HG03060 (cell line): Measurements from ENCODE around the gene NOTCH3.

Experiments used
- ATAC-seq: cut with Tn5 transposase; IDR thresholded peaks from one replicate; pipeline ENCODE4 v1.9.1; 2021; ENCODE audit warnings: low read depth, moderate number of reproducible peaks; ENCODE audit not compliant: unreplicated experiment

Gene NOTCH3

DNA sequence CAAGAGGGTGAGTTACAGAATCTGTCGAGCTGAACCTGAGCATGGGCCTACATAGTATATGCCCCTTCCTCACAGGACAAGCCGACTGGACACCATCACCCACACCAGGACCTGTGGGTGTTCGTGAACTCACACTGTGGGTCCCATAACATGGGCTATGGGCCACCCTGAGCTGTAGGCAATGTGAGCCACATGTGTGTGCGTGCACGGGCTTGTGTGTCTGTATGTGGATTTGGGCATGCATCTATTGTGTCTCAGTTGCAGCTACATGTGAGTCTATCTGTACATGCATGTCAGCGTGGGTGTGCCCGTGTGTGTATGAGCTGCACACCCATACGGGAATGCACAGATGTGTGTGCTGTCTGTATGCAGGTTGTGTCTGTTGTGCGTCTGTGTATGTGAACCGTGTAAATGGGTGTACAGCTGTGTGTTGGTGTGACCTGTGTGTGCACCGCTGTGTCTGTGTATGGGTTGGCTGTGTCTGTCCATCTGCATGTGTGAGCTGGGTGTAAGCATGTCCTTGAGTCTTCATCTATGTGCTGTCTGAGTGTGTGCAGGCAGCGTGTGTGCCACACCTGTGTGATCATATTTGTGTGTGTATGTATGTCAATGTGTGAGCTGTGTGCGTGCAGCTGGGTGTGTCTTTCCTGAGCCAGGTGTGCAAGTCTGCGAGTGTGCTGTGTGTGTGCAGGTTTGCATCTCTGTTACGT, 1.7 kb downstream of the NOTCH3 start:
- ATAC-seq, result no peak

DNA sequence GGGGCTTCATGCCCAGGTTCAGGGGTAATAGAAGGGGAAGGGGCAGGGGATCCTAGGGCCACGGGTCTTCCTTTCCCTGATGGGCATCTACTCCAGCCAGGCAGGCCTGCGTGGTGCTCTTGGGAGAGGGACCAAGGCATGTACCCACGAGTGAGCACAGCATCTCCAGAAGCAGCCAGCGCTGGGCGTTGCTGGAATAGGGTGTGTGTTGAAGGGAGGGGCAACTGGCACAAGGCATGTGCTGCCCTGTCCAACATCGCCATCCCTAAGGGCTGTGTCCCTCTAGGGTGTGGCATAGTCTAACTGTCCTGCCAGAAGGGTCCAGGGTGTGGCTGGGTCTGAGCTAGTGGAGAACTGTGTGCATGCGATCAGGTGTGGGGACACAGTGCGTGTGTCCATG, 2.9 kb downstream of the NOTCH3 start:
- ATAC-seq, result no peak

DNA sequence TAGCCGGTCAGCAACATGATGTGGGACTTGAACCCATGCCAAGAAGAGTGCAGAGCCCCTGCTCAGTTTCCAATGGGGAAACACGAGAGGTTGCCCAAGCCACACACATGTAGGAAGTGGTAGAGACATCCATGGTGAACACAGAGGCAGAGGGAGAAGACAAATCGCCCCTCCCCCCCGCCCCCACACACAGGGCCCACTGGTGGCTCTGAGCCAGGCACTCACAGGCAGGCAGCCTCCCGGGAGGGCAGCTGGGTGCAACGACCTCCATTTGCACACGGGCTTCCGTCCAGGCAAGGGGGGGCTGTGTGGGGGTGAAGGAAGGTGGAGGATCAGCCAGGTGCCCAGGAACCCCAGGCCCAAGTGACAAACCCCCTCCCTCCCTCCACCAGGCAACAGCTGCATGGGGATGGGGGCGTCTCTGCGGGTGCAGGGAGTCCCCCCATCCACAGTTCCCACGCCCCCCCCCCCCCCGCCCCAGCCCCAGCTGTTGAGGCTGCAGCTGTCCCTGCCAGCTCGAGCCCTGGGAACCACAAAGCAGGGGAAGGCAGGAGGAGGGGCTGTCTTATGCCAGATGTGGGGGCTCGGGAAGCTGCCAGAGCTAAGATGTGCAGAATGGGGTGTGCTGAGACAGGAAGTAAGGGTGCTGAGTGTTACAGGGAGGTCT, 3.4 kb downstream of the NOTCH3 start:
- no peak for ATAC-seq

DNA sequence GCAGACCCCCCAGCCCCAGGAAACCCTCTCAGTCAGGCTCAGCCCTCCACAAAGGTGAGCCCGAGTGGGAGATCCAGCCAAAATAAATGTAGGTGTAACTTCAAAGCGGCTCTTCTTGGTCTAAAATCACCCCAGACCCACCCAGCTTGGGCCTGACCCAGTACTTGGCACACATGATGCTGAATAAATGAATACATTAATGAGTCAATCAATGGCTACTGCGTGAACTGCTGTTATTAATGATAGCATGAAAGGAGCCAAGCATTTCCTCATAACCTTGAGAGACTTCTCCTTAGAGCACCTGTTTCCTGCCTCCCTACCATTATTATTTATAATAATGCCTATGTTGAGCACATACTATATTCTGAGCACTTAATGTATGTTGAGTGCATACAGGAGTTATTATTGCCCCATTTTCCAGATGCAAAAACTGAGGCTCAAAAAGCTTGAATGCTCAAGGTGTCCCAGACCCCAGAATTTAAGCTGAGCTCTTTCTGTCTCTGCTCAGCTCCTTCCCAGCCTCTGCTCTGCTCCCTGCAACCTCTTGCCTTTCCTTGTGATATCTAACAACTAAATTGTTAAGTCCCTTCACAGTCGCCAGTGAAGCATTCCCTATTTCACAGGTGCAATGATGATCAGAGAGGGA, 4.3 kb downstream of the NOTCH3 start:
- ATAC-seq, result no peak

DNA sequence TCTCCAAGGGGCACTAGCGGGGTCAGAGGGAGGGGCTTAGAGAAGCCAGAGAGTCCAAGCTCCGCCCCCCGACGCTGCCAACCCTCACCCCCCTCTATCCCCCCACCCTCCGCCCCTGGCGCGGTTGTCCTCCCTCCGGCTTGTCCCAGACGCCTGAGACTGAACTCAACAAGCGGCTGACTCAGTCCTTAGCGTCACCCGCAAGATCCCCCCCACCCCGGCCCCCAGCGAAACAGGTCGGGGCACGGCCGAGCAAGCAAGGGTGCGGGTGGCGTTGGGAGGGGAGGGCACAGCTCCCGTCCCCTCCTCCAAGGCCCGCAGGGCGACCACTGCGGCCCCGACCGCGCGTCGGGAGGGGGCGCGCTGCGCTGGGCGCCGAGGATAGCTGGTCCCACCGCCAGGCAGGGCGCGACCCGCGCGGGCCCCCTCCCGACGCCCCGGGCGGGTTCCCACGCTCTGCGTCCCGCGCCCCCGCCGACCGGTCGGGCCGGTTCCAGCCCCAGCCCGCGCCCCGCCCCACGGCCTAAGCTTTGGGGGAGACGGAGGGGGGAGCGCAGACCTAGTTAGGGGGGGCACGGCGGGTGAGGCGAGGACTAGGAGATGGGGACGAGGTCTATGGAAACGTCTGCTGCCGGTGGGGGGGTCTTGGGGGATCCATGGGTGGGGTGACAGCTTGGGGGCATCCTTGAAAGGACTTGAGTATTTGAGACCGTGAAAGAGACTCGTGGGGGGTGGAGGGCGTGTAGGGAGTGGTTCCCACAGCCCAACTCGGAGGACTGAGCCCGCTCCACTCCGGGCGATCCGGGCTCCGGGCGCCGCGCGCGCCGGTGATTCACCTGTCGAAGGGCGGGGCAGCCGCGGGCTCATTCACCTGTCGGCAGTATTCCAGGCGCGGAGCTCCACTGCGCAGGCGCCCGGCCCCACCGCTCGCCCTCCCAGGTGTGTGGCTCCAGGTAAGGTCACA, 5.1 kb downstream of the NOTCH3 start:
- ATAC-seq, result no peak

DNA sequence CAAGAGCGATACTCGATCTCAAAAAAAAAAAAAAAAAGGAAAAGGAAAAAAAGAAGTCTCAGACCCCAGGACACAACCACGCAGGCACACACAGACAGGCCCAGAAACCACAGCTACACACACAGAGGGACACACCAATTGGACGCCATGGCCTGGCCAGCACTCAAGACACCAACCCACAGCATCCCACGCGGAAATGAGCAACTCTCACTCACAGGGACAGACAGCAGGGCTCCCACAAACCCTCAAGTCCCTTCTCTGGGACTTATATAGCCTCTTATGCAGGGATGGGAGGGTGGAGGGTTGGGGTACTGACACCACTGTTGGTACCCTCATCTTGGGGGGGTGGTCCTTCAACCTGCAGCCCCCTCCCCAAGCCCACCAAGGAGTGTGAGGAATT, 5.9 kb downstream of the NOTCH3 start:
- no peak for ATAC-seq

DNA sequence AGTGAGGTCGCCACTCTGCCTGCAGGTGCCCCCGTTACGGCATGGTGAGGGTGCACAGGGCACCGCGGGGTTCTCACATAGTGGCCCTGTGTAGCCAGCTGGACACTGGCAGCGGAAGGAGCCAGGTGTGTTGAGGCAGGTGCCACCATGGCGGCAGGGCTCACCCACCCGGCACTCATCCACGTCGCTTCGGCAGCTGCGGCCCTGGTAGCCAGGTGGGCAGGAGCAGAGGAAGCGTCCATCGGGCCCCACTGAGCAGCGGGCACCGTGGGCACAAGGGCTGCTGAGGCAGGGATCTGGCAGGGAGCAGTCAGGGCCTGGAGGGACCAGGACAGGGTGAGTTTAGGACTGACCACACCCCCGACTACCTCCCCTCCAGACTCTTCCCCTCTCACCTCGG, 8.8 kb downstream of the NOTCH3 start:
- no peak for ATAC-seq

DNA sequence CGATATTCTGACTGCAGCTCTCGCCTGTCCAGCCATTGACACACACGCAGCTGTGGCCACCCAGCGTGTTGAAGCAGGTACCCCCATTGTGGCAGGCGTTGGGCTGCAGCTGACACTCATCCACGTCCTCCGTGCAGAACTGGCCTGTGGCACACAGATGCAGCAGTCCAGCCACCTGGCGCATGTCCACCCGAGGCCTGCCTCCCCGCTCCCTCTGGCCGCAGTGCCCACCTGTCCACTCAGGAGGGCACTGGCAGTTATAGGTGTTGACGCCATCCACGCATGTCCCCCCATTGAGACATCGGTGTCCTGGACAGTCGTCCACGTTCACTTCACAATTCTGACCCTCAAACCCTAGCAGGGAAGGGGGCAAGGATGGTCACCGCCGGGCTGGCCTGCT, 9.3 kb downstream of the NOTCH3 start:
- ATAC-seq, result no peak

DNA sequence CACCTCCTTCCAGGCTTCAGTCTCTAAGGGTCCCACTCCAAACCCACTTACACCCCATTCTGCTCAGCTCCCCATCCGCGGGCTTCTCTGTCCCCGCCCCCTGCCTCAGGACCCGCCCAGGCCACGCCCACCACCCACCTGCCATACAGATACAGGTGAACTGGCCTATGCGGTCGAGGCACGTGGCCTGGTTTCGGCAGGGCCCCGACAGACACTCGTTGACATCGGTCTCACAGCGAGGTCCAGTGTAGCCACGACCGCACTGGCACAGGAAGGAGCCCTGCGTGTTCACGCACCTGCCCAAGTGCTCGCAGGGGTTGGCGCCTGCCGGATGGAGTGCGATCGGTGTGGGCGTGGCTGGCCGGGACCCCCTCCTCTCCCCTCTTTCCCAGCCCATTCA, 11.9 kb downstream of the NOTCH3 start:
- ATAC-seq, result no peak

DNA sequence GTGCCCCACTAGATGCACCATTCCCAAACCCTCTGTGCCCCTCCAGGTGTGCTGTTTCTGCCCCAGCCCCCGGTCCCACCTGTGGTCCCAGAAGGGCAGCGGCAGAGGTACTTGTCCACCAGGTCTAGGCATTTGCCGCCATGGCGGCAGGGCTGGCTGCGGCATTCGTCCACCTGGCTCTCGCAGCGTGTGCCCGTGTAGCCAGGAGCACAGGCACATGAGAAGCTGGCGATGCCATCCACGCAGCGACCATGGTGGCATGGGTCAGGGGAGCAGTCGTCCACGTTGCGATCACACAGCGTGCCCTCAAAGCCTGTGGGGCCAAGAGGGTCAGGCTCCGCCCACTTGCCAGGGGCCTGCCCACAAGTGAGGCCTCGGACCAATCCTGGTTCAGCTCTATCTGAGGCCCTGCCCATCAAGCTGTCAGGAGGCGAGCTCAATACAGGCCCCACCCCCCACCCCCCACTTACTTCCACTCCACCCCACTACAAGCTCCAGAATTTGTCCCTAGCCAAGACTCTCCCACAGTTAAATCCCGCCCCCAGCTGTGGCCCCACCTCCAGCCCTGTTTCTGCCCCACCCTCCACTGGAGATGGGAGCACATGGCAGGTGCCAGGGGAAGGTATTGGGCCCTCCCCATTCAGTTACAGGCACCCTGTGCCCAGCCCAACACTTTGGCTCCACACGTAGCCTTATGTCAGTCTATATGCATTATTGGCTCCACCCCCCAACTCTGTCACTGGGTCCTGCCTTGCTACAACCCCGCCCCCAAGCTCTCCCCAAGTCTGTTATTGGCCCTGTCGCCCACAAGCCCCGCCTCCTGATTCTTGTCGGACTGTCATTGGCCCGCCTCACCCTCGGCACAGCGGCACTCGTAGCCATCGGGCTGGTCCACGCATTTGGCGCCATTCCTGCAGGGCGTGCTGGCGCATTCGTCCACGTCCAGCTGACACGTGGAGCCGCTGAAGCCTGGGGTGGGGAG, 13.5 kb downstream of the NOTCH3 start:
- ATAC-seq, result no peak

DNA sequence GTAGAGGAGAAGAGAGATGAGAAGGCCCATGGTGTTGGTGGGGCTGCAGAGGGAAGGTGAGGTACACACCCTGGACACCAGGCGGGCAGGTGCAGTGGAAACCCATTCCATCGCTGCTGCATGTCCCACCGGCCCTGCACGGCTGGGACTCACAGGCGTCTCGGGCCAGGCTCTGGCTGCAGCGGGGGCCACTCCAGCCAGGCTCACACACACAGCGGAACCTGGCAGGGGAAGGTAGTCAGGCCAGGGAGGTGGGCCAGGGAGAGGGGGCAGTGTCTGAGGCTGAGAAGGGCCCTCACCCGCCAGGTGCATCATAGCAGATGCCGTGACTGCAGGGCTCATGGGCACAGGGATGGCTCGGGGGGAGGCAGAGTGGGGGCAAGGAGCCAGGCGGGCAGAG, 15.6 kb downstream of the NOTCH3 start:
- ATAC-seq, result no peak

DNA sequence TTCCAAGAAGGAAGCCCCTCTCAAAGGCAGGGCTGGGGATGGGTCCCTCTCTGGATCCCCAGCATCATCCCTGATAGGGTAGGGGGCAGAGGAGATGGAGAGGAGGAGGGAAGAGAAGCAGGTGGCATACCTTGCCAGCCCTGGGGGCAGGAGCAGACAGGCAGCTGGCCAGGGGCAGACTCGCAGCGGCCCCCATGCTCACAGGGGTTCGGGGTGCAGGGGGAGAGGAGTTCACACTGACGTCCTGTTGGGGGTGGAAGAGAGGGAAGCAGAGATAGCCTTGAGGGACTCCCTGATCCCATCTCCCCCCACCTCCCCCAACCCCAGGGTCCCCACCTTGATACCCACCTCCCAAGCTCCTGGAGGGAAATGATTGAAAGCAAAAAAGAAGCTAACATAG, 16.0 kb downstream of the NOTCH3 start:
- no peak for ATAC-seq

DNA sequence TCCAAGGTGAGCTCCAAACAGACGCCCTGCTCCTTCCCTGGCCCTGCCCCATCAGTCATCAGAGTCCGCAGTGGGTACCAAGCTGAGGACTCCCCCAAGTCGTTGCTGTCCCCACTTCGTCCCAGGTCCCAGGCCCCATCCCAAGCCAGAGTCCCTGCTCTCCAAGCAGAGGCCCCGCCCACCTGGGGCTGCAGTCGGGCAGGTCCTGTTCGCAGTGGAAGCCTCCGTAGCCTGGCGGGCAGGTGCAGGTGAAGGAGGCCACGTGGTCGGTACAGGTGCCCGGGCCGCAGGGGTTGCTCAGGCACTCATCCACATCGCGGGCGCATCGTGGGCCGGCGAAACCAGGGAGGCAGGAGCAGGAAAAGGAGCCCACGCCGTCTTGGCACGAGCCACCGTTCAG, 19.4 kb downstream of the NOTCH3 start:
- ATAC-seq, result no peak

DNA sequence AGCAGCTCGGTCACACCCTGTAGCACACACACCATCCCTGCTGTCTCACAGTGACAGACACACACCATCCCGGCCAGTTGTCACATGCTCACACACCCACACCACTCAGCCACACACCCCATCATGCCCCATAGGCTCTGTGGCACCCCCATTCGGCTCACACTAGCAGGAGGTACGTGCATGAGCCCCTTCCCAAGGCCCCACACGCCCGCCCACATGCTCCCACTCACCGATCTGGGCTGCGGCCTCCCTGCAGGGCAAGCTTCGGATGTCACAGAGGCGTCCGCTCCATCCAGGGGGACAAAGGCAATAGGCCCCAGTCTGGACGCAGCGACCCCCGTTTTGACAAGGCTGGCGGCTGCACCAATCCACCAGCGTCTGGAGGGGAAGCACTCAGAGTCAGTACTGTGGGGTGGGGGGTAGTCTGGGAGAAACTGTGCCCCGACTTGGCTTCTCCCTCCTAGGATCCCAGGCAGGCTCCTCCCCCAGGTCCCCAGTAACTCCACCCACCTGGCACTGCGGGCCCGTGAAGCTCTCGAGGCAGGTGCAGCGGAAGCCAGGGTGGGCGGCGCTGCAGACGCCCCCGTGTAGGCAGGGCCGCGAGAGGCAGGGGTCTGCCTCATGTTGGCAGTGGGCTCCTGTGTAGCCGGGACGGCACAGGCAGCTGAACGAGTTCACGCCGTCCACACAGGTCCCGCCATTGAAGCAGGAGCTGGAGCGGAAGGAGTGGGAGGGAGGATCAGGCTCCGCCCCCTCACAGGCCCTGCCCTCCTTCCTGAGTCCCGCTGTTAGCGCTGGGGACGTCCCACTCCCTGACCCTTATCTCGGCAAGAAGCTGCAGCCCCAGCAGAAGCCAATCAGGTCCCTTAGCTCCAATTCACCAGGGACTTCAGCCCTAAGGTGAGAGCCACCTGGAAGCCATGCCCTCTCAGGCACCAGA, 20.1 kb downstream of the NOTCH3 start:
- no peak for ATAC-seq

DNA sequence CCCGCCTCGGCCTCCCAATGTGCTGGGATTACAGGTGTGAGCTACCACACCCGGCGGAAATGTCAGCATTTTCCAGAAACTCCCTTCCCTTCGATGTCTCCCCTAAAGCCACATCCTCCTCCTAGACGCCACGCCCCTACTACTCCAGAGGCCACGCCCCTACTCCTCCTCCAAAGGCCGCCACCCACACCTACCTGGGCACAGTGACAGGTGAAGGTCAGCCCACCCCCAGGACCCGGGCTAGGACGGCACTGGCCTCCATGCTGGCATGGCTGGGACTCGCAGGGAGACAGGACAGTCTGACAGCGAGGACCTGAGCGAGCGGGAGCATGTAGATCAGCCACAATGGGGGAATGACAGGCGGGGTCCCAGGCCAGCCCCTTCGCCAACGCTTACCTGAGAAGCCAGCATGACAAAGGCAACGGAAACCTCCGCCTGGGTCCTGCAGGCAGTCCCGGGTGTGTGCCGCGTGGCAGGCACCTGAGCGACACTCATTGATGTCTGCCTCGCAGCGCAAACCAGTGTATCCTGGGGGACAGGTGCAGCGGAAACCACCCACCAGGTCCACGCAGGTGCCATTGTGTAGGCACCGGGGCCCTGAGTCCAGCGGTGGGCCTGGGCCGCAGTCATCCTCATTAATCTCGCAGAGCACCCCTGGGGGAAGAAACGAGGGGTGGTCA, 22.0 kb downstream of the NOTCH3 start:
- ATAC-seq, result no peak

DNA sequence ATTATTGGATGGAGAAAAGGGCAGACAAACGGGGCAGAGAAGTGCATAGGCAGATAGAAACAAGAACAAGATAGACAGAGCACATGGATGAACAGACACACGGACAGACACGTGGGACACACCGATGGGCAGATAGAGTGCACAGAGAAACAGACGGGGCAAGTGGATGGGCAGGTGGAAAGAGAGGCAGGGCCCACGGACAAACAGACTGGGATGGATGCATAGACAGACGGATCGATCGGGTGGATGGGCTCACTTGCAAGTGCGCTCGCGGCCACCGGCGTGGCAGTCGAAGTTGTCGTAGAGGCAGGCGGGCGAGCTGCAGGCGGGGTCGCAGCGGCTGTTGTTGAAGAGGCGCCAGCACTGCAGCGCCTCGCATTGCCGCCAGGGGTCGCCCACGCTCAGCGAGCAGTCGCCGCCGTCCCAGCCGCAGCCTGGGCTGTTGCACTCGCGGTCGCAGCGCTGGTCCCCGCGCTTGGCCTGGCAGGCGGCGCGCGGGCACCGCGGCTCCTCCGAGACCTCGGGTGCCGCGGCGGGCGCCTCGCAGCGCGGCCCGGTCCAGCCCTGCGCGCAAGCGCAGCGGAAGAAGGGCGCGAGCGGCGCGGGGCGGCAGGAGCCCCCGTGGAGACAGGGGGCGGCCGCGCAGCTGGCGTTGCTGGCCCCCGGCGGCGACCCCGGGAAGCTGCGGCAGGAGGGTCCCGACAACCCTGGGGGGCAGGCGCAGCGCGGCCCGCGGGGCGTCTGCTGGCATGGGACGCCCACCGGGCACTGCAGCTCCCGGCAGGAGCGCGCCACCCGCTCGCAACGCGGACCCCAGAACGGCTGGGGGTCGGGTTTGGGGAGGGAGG, 23.3 kb downstream of the NOTCH3 start:
- no peak for ATAC-seq

DNA sequence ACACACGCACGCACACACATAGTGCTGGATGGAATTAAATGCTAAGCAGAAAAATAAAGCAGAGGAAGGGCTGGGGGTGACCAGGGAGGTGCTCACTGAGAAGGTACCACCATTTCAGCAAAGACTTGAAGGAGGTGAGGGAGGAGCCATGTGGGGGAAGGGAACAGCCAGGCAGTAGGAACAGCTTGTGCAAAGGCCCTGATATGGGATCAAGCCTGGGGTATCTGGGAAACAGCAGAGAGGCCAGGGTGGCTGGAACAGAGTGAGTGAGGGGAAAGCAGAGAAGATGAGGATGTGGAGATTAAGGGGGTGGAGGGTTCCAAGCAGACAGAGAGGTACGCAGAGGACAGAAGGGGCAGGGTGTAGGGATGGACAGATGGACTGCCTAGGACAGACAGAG, 25.2 kb downstream of the NOTCH3 start:
- no peak for ATAC-seq
